ENCODE data around the gene NPRL2. TPM values are rescaled to one million over a fixed set of nuclear protein-coding genes. Genes with fewer than 3 reads are reported as not detected.

NPRL2 gene
- total and polyA plus RNA-seq, 2 of the 13 experiments (the other 11 are each of a cell fraction or from before 2014, with no cell fraction given) = 30.6 to 51.4 TPM

DNA sequence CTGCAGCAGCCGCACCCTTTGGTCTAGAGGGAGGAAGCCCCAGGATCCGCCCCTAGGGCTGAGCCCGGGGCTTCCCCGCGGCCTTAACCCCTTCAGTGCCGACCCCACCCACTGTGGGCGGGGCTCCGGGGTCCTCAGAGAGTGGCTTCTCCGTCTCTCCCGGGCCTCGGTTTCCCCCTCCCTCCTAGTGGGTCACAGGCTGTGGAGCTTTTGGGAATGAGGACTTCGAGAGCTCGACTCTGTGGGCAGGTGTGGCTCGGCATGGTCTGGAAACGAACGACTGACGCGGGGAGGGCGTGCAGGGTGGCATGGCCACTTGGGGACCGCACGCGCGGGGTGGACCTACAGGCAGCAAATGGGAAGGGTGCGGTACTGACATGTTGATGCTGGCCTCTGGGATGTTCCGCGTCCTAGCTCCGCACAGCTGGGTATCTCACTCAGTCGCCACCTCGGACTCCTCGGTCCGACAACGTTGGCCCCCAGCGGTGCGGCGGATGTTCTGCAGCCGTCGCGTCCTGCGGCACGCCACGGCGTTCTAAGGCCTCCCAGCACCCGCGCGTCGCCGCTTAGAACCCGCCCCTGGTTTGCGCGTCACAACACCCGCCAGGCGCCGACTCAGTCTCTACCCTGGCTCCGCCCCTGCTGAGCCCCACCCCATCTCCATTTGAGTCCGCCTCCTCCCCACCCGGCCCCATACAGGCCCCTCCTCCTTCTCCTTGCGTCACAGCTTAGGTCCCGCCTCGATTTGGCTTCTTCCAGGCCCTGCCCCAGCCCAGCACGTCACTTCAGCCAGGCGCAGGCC is 51.5 kb downstream of the NPRL2 start, which contains the start of the genes HYAL3 and NAA80 (continued):
- TF ChIP-seq, protein P1, sequence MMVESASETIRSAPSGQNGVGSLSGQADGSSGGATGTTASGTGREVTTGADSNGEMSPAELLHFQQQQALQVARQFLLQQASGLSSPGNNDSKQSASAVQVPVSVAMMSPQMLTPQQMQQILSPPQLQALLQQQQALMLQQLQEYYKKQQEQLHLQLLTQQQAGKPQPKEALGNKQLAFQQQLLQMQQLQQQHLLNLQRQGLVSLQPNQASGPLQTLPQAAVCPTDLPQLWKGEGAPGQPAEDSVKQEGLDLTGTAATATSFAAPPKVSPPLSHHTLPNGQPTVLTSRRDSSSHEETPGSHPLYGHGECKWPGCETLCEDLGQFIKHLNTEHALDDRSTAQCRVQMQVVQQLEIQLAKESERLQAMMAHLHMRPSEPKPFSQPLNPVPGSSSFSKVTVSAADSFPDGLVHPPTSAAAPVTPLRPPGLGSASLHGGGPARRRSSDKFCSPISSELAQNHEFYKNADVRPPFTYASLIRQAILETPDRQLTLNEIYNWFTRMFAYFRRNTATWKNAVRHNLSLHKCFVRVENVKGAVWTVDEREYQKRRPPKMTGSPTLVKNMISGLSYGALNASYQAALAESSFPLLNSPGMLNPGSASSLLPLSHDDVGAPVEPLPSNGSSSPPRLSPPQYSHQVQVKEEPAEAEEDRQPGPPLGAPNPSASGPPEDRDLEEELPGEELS (CRISPR knock-in tag; IDR thresholded peaks at IDR 0.05) = peak; percentile 23; the same call in 1 of the 2 replicates
- peak; percentile 84; the same call in 1 of the 2 replicates for TF ChIP-seq ZNF788 (CRISPR knock-in tag; IDR thresholded peaks at IDR 0.05; ENCODE audit: borderline replicate concordance)
- TF ChIP-seq PITX1 (CRISPR knock-in tag; IDR thresholded peaks at IDR 0.05) = 0 out of 2 replicates have a peak, but pooled peaks have one; percentile 6
- TF ChIP-seq NONO (IDR thresholded peaks at IDR 0.05) = no peak
- peak; percentile 75; the same call in 1 of the 2 replicates for TF ChIP-seq NONO (CRISPR knock-in tag; conservative IDR thresholded peaks at IDR 0.05)
- TF ChIP-seq ZNF331 (CRISPR knock-in tag; IDR thresholded peaks at IDR 0.05) = peak; percentile 47; the same call in 1 of the 2 replicates
- no peak for TF ChIP-seq DBP (CRISPR knock-in tag; IDR thresholded peaks at IDR 0.05; ENCODE audit: not compliant biosample characterization)
- TF ChIP-seq PHF8 (CRISPR knock-in tag; IDR thresholded peaks at IDR 0.05) = peak; percentile 69
- TF ChIP-seq, protein P2, sequence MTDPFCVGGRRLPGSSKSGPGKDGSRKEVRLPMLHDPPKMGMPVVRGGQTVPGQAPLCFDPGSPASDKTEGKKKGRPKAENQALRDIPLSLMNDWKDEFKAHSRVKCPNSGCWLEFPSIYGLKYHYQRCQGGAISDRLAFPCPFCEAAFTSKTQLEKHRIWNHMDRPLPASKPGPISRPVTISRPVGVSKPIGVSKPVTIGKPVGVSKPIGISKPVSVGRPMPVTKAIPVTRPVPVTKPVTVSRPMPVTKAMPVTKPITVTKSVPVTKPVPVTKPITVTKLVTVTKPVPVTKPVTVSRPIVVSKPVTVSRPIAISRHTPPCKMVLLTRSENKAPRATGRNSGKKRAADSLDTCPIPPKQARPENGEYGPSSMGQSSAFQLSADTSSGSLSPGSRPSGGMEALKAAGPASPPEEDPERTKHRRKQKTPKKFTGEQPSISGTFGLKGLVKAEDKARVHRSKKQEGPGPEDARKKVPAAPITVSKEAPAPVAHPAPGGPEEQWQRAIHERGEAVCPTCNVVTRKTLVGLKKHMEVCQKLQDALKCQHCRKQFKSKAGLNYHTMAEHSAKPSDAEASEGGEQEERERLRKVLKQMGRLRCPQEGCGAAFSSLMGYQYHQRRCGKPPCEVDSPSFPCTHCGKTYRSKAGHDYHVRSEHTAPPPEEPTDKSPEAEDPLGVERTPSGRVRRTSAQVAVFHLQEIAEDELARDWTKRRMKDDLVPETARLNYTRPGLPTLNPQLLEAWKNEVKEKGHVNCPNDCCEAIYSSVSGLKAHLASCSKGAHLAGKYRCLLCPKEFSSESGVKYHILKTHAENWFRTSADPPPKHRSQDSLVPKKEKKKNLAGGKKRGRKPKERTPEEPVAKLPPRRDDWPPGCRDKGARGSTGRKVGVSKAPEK (CRISPR knock-in tag; IDR thresholded peaks at IDR 0.05; ENCODE audit: borderline replicate concordance) = no peak
- peak; percentile 15; the same call in 1 of the 2 replicates for TF ChIP-seq ZNF776 (CRISPR knock-in tag; IDR thresholded peaks at IDR 0.05)
- TF ChIP-seq ZNF17 (CRISPR knock-in tag; IDR thresholded peaks at IDR 0.05) = no peak
- peak; percentile 76; the same call in 1 of the 2 replicates for TF ChIP-seq ZNF552 (CRISPR knock-in tag; IDR thresholded peaks at IDR 0.05; ENCODE audit: borderline replicate concordance)
- TF ChIP-seq ZNF7 (CRISPR knock-in tag; IDR thresholded peaks at IDR 0.05) = no peak
- TF ChIP-seq, protein P3, sequence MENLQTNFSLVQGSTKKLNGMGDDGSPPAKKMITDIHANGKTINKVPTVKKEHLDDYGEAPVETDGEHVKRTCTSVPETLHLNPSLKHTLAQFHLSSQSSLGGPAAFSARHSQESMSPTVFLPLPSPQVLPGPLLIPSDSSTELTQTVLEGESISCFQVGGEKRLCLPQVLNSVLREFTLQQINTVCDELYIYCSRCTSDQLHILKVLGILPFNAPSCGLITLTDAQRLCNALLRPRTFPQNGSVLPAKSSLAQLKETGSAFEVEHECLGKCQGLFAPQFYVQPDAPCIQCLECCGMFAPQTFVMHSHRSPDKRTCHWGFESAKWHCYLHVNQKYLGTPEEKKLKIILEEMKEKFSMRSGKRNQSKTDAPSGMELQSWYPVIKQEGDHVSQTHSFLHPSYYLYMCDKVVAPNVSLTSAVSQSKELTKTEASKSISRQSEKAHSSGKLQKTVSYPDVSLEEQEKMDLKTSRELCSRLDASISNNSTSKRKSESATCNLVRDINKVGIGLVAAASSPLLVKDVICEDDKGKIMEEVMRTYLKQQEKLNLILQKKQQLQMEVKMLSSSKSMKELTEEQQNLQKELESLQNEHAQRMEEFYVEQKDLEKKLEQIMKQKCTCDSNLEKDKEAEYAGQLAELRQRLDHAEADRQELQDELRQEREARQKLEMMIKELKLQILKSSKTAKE (CRISPR knock-in tag; IDR thresholded peaks at IDR 0.05; ENCODE audit: borderline replicate concordance) = no peak; the same call in 1 of the 2 replicates
- peak; percentile 33; the same call in 1 of the 2 replicates for TF ChIP-seq TBX3 (IDR thresholded peaks at IDR 0.05; ENCODE audit: borderline replicate concordance)
- TF ChIP-seq GLI4 (CRISPR knock-in tag; IDR thresholded peaks at IDR 0.05; ENCODE audit: borderline replicate concordance) = 0 out of 2 replicates have a peak, but pooled peaks have one; percentile 62
- no peak for TF ChIP-seq ZNF512 (CRISPR knock-in tag; IDR thresholded peaks at IDR 0.05)
- TF ChIP-seq PHF21A (CRISPR knock-in tag; IDR thresholded peaks at IDR 0.05) = peak; percentile 58; the same call in 1 of the 2 replicates

Measured in HepG2 (cell line).